Neutrophil (primary cell): ENCODE data around the gene ZFP82.

Experiments used
- H3K27ac ChIP-seq: fragments of 200-600 bp; sonication (generic); 2 replicates; pipeline ENCODE4 v1.5.1; 2016; ENCODE audit warnings: mild to moderate bottlenecking, moderate library complexity
- H3K27me3 ChIP-seq: fragments of 200-600 bp; sonication (generic); 2 replicates; pipeline ENCODE4 v1.6.0; 2016; ENCODE audit warnings: mild to moderate bottlenecking
- H3K36me3 ChIP-seq: fragments of 200-600 bp; sonication (generic); 2 replicates; pipeline ENCODE4 v1.5.1; 2017
- H3K4me1 ChIP-seq, 2 experiments: fragments of 200-600 bp in 1 of 2; sonication (generic) in 1 of 2; 1 replicate in 1 of 2; 2 replicates in 1 of 2; pipeline versions ENCODE4 v1.5.1 to v1.6.1; 2013 to 2016; ENCODE audit warnings: low read depth in 1 of 2, low read length in 1 of 2, mild to moderate bottlenecking in 1 of 2, moderate library complexity in 1 of 2; ENCODE audit not compliant: control insufficient read depth in 1 of 2, insufficient read depth in 1 of 2
- H3K4me3 ChIP-seq, 2 experiments: fragments of 200-600 bp in 1 of 2; sonication (generic) in 1 of 2; 1 replicate in 1 of 2; 2 replicates in 1 of 2; pipeline ENCODE4 v1.5.1; 2013 to 2016; ENCODE audit warnings: low read depth in 1 of 2, low read length in 1 of 2, mild to moderate bottlenecking in 1 of 2, moderate library complexity in 1 of 2
- H3K9me3 ChIP-seq: fragments of 200-600 bp; sonication (generic); 2 replicates; pipeline ENCODE4 v1.5.1; 2016
- CTCF ChIP-seq: fragments of 200-600 bp; sonication (generic); IDR thresholded peaks from 2 replicates; pipeline ENCODE4 v1.5.1; 2016; ENCODE audit warnings: antibody characterized with exemption

Gene ZFP82

GRCh38 chr19:36409841-36410240 is 8.6 kb downstream of the ZFP82 start:
- H3K4me1 ChIP-seq, result no peaks in the 10 kb centered on the region
- H3K9me3 ChIP-seq, result peaks cover 8% of the 10 kb centered on the region
- TF ChIP-seq CTCF, result no peak
- no peaks in the 10 kb centered on the region for H3K36me3 ChIP-seq
- H3K27me3 ChIP-seq, result no peaks in the 10 kb centered on the region
- H3K27ac ChIP-seq, result no peak overlapping the region
- no peak overlapping the region for H3K4me3 ChIP-seq

- Histone ChIP-seq H3K36me3 (peaks cover 10% of the 10 kb centered on the region), H3K9me3 (peaks cover 8% of the 10 kb centered on the region)
Observed at GRCh38 chr19:36408101-36408500, 10.3 kb downstream of the ZFP82 start.

GRCh38 chr19:36404498-36404897 is 13.9 kb downstream of the ZFP82 start:
- Histone ChIP-seq H3K27me3 (no peaks in the 10 kb centered on the region), H3K9me3 (peaks cover 8% of the 10 kb centered on the region), H3K4me1 (no peaks in the 10 kb centered on the region), H3K36me3 (peaks cover 10% of the 10 kb centered on the region), H3K4me3 (no peak overlapping the region), H3K27ac (no peak overlapping the region)
- no peak for TF ChIP-seq CTCF

More at GRCh38 chr19:36408101-36408500, 10.3 kb downstream of the ZFP82 start:
- H3K27ac ChIP-seq, result no peak overlapping the region
- TF ChIP-seq CTCF, result no peak
- H3K4me1 ChIP-seq, result no peaks in the 10 kb centered on the region
- H3K4me3 ChIP-seq, result no peak overlapping the region
- H3K27me3 ChIP-seq, result no peaks in the 10 kb centered on the region

GRCh38 chr19:36401475-36401874 is 17.0 kb downstream of the ZFP82 start:
- TF ChIP-seq CTCF, result no peak
- no peaks in the 10 kb centered on the region for H3K4me1 ChIP-seq
- H3K36me3 ChIP-seq, result peaks cover 10% of the 10 kb centered on the region
- H3K9me3 ChIP-seq, result peaks cover 7% of the 10 kb centered on the region
- no peak overlapping the region for H3K4me3 ChIP-seq
- H3K27ac ChIP-seq, result no peak overlapping the region
- no peaks in the 10 kb centered on the region for H3K27me3 ChIP-seq

- H3K9me3 ChIP-seq, result peaks cover 7% of the 10 kb centered on the region
- no peaks in the 10 kb centered on the region for H3K36me3 ChIP-seq
Observed at GRCh38 chr19:36398571-36398970, 19.9 kb downstream of the ZFP82 start.

More at GRCh38 chr19:36398571-36398970, 19.9 kb downstream of the ZFP82 start:
- Histone ChIP-seq H3K4me1 (no peaks in the 10 kb centered on the region), H3K27me3 (no peaks in the 10 kb centered on the region), H3K27ac (no peak overlapping the region), H3K4me3 (no peak overlapping the region)
- no peak for TF ChIP-seq CTCF
